ENCODE data around the gene NFAM1. TPM values are rescaled to one million over a fixed set of nuclear protein-coding genes. Genes with fewer than 3 reads are reported as not detected.

NFAM1 gene
- total RNA-seq, 1 donor: under 0.01 TPM

GRCh38 chr22:42384506-42384905 is 47.7 kb downstream of the NFAM1 start:
- H3K79me2 ChIP-seq (ENCODE audit: insufficient read depth, low read length): no peaks in the 10 kb centered on the region
- H3K4me2 ChIP-seq (ENCODE audit: insufficient read depth, low read length): no peak overlapping the region
- no peak overlapping the region for H3K4me3 ChIP-seq (ENCODE audit: insufficient read depth, low read length)
- no peaks in the 10 kb centered on the region for H3K4me1 ChIP-seq (ENCODE audit: insufficient read depth, low read length)
- DNase-seq (ENCODE audit: insufficient read length, low spot score, missing footprints): no peak
- no peak overlapping the region for H3K27ac ChIP-seq (ENCODE audit: low read depth, low read length)
- H3K9me3 ChIP-seq (ENCODE audit: low read depth, low read length): no peaks in the 10 kb centered on the region
- no peaks in the 10 kb centered on the region for H4K20me1 ChIP-seq (ENCODE audit: insufficient read depth, low read length)
- H3K27me3 ChIP-seq (ENCODE audit: insufficient read depth, low read length): no peaks in the 10 kb centered on the region
- no peak overlapping the region for H2AFZ ChIP-seq (ENCODE audit: low read length)
- TF ChIP-seq CTCF (IDR thresholded peaks at IDR 0.05; ENCODE audit: extremely low read depth, low read depth, low read length): no peak
- no peaks in the 10 kb centered on the region for H3K36me3 ChIP-seq (ENCODE audit: insufficient read depth, low read length)

- DNase-seq (ENCODE audit: insufficient read length, low spot score, missing footprints): no peak
Observed at GRCh38 chr22:42383851-42384417, 48.3 kb downstream of the NFAM1 start.

GRCh38 chr22:42383287-42383686 is 48.9 kb downstream of the NFAM1 start:
- Histone ChIP-seq H3K27ac (ENCODE audit: low read depth, low read length) (no peak overlapping the region), H3K79me2 (ENCODE audit: insufficient read depth, low read length) (no peaks in the 10 kb centered on the region), H3K27me3 (ENCODE audit: insufficient read depth, low read length) (no peaks in the 10 kb centered on the region), H3K36me3 (ENCODE audit: insufficient read depth, low read length) (no peaks in the 10 kb centered on the region), H4K20me1 (ENCODE audit: insufficient read depth, low read length) (no peaks in the 10 kb centered on the region), H3K4me3 (ENCODE audit: insufficient read depth, low read length) (no peak overlapping the region), H3K4me2 (ENCODE audit: insufficient read depth, low read length) (no peak overlapping the region), H3K4me1 (ENCODE audit: insufficient read depth, low read length) (no peaks in the 10 kb centered on the region), H2AFZ (ENCODE audit: low read length) (no peak overlapping the region), H3K9me3 (ENCODE audit: low read depth, low read length) (no peaks in the 10 kb centered on the region)
- DNase-seq (ENCODE audit: insufficient read length, low spot score, missing footprints): no peak
- no peak for TF ChIP-seq CTCF (IDR thresholded peaks at IDR 0.05; ENCODE audit: extremely low read depth, low read depth, low read length)

More at GRCh38 chr22:42383851-42384417, 48.3 kb downstream of the NFAM1 start:
- Histone ChIP-seq H3K9me3 (ENCODE audit: low read depth, low read length) (no peaks in the 10 kb centered on the region), H3K27ac (ENCODE audit: low read depth, low read length) (no peak overlapping the region), H4K20me1 (ENCODE audit: insufficient read depth, low read length) (no peaks in the 10 kb centered on the region), H3K79me2 (ENCODE audit: insufficient read depth, low read length) (no peaks in the 10 kb centered on the region), H3K4me3 (ENCODE audit: insufficient read depth, low read length) (no peak overlapping the region), H2AFZ (ENCODE audit: low read length) (no peak overlapping the region), H3K4me2 (ENCODE audit: insufficient read depth, low read length) (no peak overlapping the region), H3K36me3 (ENCODE audit: insufficient read depth, low read length) (no peaks in the 10 kb centered on the region), H3K27me3 (ENCODE audit: insufficient read depth, low read length) (no peaks in the 10 kb centered on the region), H3K4me1 (ENCODE audit: insufficient read depth, low read length) (no peaks in the 10 kb centered on the region)
- no peak for TF ChIP-seq CTCF (IDR thresholded peaks at IDR 0.05; ENCODE audit: extremely low read depth, low read depth, low read length)

GRCh38 chr22:42380769-42381551 is 51.2 kb downstream of the NFAM1 start:
- no peak overlapping the region for H3K27ac ChIP-seq (ENCODE audit: low read depth, low read length)
- no peaks in the 10 kb centered on the region for H3K36me3 ChIP-seq (ENCODE audit: insufficient read depth, low read length)
- H4K20me1 ChIP-seq (ENCODE audit: insufficient read depth, low read length): no peaks in the 10 kb centered on the region
- no peaks in the 10 kb centered on the region for H3K79me2 ChIP-seq (ENCODE audit: insufficient read depth, low read length)
- TF ChIP-seq CTCF (IDR thresholded peaks at IDR 0.05; ENCODE audit: extremely low read depth, low read depth, low read length): no peak
- H3K4me2 ChIP-seq (ENCODE audit: insufficient read depth, low read length): no peak overlapping the region
- DNase-seq (ENCODE audit: insufficient read length, low spot score, missing footprints): no peak
- H3K9me3 ChIP-seq (ENCODE audit: low read depth, low read length): no peaks in the 10 kb centered on the region
- H3K4me1 ChIP-seq (ENCODE audit: insufficient read depth, low read length): no peaks in the 10 kb centered on the region
- H3K27me3 ChIP-seq (ENCODE audit: insufficient read depth, low read length): no peaks in the 10 kb centered on the region
- H2AFZ ChIP-seq (ENCODE audit: low read length): no peak overlapping the region
- H3K4me3 ChIP-seq (ENCODE audit: insufficient read depth, low read length): no peak overlapping the region
